H1 (cell line): ENCODE data around the gene GTF2IRD1.

Source experiments
- ASH2L ChIP-seq: fragments of 200-600, 300-600 bp; sonication (generic); IDR thresholded peaks from one replicate; pipeline ENCODE4 v1.7.1; 2017; ENCODE audit warnings: low read length
- BACH1 ChIP-seq: IDR thresholded peaks from 2 replicates; pipeline ENCODE4 v1.6.1; 2012; ENCODE audit warnings: low read length, improper control_type of control experiment
- CEBPB ChIP-seq: IDR thresholded peaks from 2 replicates; pipeline ENCODE4 v1.6.1; 2012; ENCODE audit warnings: low read depth, low read length
- CHD2 ChIP-seq: IDR thresholded peaks from 2 replicates; pipeline ENCODE4 v1.6.1; 2012; ENCODE audit warnings: low read length, improper control_type of control experiment
- CTCF ChIP-seq, 3 experiments: IDR thresholded peaks; 1 replicate in 2 of 3; 2 replicates in 1 of 3; pipeline versions ENCODE4 v1.5.1 to v1.6.1; 2011; ENCODE audit warnings: low read length in 3 of 3, mild to moderate bottlenecking in 3 of 3, inconsistent platforms in 2 of 3, low read depth in 1 of 3, moderate library complexity in 1 of 3; ENCODE audit not compliant: insufficient read depth in 1 of 3; ENCODE audit errors: control extremely low read depth in 1 of 3
- EP300 ChIP-seq, 2 experiments: IDR thresholded peaks; 1 replicate in 1 of 2; 2 replicates in 1 of 2; pipeline ENCODE4 v1.6.1; 2011 to 2012; ENCODE audit warnings: low read depth in 2 of 2, low read length in 2 of 2, mild to moderate bottlenecking in 2 of 2, borderline replicate concordance in 1 of 2, inconsistent platforms in 1 of 2, moderate library complexity in 1 of 2
- HDAC2 ChIP-seq, 2 experiments: fragments of 300-600 bp in 1 of 2; sonication (generic) in 1 of 2; IDR thresholded peaks; 2 replicates each; pipeline ENCODE4 v1.6.1; 2011 to 2012; ENCODE audit warnings: low read depth in 2 of 2, low read length in 2 of 2, mild to moderate bottlenecking in 2 of 2, moderate library complexity in 2 of 2, borderline replicate concordance in 1 of 2, inconsistent platforms in 1 of 2
- POLR2AphosphoS5 ChIP-seq: IDR thresholded peaks from 2 replicates; pipeline ENCODE4 v1.6.1; 2011; ENCODE audit warnings: low read depth, low read length
- ZNF274 ChIP-seq: IDR thresholded peaks from 2 replicates; pipeline ENCODE4 v1.7.0; 2012; ENCODE audit warnings: low read length, borderline replicate concordance; ENCODE audit errors: extremely low read depth

GRCh38 chr7:74443543-74444247 is 10.0 kb upstream of the GTF2IRD1 start:
- TF ChIP-seq CEBPB, result no peak
- TF ChIP-seq CTCF (IDR thresholded peaks at IDR 0.05; ENCODE audit: control extremely low read depth in 1 of 3, insufficient read depth in 1 of 3, low read depth in 1 of 3, low read length in 3 of 3), result no peak
- TF ChIP-seq ASH2L, result no peak
- TF ChIP-seq HDAC2 (IDR thresholded peaks at IDR 0.05; ENCODE audit: borderline replicate concordance in 1 of 2, low read depth in 2 of 2, low read length in 2 of 2), result no peak
- no peak for TF ChIP-seq CHD2
- no peak for TF ChIP-seq POLR2AphosphoS5
- TF ChIP-seq EP300 (IDR thresholded peaks at IDR 0.05; ENCODE audit: borderline replicate concordance in 1 of 2, low read depth in 2 of 2, low read length in 2 of 2), result no peak
- no peak for TF ChIP-seq BACH1
- TF ChIP-seq ZNF274, result no peak
